PFSK-1 (cell line): ENCODE results near the gene HBQ1.

Experiments used
- FOXP2 ChIP-seq: optimal IDR thresholded peaks from 2 replicates; pipeline ENCODE3; 2011; ENCODE audit warnings: borderline replicate concordance, control low read depth, inconsistent platforms; ENCODE audit not compliant: insufficient read depth; ENCODE audit errors: extremely low read length, extremely low read depth
- POLR2AphosphoS5 ChIP-seq: IDR thresholded peaks from 2 replicates; pipeline ENCODE4 v1.6.1; 2012; ENCODE audit warnings: low read depth, mild to moderate bottlenecking, control low read depth, low read length, moderate library complexity
- REST ChIP-seq, 2 experiments: IDR thresholded peaks; 2 replicates each; pipeline versions ENCODE4 v1.6.1 to v1.8.0; 2011 to 2012; ENCODE audit warnings: low read depth in 2 of 2, low read length in 2 of 2, control low read depth in 1 of 2, inconsistent platforms in 1 of 2, mild to moderate bottlenecking in 1 of 2, moderate library complexity in 1 of 2; ENCODE audit not compliant: insufficient read depth in 1 of 2
- SIN3A ChIP-seq: IDR thresholded peaks from 2 replicates; pipeline ENCODE4 v1.6.1; 2012; ENCODE audit warnings: mild to moderate bottlenecking, low read length, moderate library complexity, borderline replicate concordance; ENCODE audit not compliant: insufficient read depth
- TAF1 ChIP-seq: IDR thresholded peaks from 2 replicates; pipeline ENCODE4 v1.6.1; 2012; ENCODE audit warnings: low read length, control low read depth, borderline replicate concordance; ENCODE audit not compliant: insufficient read depth

Gene HBQ1

GRCh38 chr16:229731-230281, 49.5 kb downstream of the HBQ1 start:
- TF ChIP-seq REST (IDR thresholded peaks at IDR 0.05; ENCODE audit: insufficient read depth in 1 of 2, low read depth in 2 of 2, low read length in 2 of 2) = no peak
- TF ChIP-seq FOXP2 = no peak
- no peak for TF ChIP-seq TAF1
- TF ChIP-seq POLR2AphosphoS5 = no peak
- no peak for TF ChIP-seq SIN3A
